GM19397 (cell line): ENCODE measurements around the gene SF3A1.

ENCODE experiments used
- ATAC-seq: cut with Tn5 transposase; IDR thresholded peaks from one replicate; pipeline ENCODE4 v1.9.1; 2021; ENCODE audit warnings: mild to moderate bottlenecking, moderate library complexity; ENCODE audit not compliant: unreplicated experiment

The SF3A1 gene

DNA sequence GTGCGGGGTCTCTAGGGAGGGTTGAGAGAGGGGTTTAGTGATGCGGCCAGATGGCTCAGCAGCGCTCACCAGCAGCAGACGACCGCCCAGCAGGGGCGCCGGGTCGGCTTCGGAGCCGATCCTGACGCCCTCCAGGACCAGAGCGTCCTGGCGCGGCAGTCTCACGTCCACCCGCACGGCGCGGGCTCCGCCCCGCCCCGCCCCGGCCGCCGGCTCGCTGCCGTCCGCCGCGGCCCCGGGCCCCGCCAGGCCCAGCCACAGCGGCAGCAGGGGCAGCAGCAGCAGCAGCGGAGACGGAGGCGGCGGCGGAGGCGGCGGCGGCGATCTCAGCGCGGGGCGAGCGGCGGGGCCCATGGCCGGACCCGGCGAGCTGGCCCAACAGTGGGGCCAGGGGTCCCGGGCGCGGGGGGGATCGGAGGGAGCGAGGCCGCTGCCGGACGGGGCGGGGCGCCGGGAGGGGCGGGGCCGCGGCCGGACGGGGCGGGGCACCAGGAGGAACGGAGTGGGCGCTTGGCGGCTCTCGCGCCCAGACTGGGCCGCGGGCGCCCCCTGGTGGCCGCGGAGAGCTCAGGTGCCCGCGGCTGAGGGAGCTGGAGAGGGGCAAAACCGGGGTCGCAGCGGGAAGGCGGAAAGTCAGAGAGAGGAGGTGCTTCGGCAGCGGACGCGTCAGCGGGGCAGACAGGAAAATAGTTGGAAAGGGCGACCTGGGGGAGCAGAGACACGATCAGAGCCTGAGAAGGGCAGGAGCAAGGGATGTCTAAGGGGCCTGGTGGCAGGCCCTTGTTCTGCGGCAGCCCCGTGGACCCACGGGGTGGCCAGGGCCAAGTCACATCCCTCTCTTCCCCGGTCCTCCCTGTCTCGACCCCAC is 30.5 kb upstream of the SF3A1 start, which contains the start of gene RNF215:
Gene RNF215 (minus strand): TSS at position 452 of the 868 bp plus-strand sequence. CDS start 98 bp downstream, at position 354.
- ATAC-seq, result peak; percentile 82

DNA sequence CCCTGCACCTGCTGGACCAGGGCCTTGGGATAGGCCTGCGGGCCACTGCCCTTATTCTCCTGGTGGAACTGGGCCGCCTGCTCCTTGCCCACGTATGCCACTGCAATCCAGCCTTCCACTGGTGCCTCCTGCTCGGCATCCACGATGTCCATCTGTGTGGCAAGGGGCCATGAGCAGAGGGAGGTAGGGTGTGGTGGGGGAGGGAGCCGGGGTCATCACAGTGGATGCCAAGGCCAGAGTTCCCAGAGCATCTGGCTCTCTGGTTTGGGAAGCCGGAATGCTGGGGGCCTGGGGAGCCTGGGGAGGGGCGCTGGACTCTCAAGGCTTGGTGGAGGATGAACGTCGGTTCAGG is 29.9 kb upstream of the SF3A1 start:
- ATAC-seq, result no peak

DNA sequence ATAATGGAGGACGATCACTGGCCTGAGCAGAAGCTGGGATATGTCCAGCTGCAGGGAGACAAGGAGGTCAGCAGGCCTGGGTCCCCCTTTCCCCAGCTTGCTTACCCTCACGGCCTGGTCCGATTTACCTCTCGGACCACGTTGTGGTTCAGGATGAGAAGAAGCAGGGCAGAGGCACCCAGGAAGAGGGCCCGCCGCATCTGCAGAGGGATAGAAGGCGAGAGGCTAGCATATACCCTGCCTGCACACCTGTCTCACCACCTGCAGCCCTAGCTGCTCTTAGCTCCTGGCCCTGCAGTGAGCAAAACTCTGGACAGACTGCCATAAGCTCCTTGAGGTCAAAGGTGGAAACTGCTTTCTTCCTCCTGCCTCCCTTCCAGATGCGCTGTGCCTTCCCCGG is 29.2 kb upstream of the SF3A1 start:
- no peak for ATAC-seq

DNA sequence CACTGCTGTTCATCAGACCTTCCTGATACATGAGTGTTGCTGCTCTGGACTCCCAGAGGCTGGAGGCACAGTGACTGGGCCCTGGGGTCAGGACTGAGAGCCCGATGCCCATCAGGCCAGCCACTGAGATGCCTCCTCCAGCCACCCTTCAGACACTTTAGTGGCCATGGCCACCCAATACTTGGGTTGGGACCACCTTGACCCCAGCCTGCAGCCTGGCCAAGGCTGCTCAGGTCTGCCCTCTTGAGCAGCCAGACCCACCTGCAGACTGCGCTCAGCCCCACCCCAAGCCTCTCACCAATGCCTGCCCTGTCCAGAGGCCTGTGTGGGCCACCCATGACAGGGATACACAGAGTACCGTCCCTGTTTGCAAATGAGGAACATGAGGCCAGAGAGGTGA is 26.4 kb upstream of the SF3A1 start:
- no peak for ATAC-seq

DNA sequence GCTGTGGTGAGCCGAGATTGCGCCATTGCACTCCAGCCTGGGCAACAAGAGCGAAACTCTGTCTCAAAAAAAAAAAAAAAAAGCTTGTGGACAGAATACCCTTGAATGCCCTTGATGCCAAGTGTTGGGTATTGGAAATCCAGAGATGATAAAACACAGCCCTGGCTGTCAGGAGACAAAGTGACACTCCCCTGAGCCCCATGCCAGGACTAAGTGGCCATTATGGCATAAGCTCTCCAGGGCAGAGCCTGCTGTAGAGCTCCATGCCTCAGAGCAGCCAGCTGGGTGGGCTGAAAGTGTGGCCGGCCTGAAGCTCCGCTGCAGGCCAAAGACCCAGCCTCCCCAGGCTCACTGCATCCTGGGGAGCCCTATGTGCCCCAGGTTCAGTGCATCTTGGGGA is 25.6 kb upstream of the SF3A1 start:
- ATAC-seq, result no peak

DNA sequence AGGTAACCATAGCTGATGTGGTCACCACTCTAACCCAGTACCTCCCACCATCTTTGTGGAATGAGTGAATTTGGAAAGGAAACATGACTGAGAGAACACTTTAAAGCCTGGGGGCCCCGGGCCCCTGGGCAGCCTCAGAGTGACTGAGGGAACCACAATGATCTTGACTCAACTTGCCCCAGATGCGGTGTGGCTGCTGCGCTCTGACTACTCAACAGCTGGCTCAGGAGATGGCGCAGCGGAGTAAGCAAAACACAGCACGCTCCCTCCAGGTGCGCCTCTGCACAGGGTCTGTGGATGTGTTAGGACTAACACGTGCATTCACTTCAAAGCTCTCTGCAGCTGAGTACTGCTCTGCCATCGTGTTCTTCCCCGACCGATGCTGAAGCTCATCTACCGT is 24.6 kb upstream of the SF3A1 start:
- ATAC-seq, result no peak

DNA sequence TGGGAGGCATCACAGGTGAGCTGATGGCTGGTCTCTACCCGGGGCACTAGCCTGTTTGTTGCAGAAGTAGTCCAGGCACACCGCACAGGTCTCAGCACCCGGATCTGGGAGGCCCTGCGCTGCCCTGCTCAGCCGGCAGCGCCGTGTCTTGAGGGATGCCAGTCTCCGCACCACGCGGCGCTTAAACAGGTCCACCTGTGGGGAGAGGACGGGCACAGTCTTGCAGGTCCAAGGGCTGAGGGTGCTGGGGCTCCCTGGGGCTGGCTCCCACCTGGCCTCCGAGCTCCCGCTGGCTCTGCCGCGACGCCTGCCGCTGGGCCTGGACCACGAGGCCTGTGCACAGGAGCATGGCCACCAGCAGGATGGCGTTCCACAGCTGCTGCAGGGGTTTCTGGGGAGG is 23.3 kb upstream of the SF3A1 start:
- no peak for ATAC-seq

DNA sequence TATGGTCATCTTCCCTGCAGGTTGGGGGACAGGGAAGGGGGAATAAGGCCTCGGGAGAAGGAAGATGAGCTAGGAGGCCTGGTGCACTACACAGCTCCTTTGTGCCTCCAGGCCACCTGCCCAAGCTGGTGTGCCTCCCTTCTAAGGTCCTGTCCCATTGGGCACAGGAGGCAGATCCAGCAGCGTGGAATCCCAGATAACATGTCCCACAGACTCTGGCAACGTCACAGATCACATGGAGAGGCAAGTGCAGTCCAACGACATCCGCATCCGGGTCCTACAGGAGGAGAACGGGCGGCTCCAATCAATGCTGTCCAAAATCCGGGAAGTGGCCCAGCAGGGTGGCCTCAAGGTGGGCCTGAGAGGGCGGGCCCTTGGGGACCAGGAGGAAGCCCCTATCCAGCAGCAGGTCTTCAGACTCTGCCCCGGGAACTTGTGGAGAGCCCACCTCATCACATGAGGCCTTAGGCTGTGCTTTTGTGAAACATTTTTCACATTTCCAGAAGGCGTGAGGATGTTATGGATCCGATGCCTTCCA is 18.7 kb upstream of the SF3A1 start:
- no peak for ATAC-seq

DNA sequence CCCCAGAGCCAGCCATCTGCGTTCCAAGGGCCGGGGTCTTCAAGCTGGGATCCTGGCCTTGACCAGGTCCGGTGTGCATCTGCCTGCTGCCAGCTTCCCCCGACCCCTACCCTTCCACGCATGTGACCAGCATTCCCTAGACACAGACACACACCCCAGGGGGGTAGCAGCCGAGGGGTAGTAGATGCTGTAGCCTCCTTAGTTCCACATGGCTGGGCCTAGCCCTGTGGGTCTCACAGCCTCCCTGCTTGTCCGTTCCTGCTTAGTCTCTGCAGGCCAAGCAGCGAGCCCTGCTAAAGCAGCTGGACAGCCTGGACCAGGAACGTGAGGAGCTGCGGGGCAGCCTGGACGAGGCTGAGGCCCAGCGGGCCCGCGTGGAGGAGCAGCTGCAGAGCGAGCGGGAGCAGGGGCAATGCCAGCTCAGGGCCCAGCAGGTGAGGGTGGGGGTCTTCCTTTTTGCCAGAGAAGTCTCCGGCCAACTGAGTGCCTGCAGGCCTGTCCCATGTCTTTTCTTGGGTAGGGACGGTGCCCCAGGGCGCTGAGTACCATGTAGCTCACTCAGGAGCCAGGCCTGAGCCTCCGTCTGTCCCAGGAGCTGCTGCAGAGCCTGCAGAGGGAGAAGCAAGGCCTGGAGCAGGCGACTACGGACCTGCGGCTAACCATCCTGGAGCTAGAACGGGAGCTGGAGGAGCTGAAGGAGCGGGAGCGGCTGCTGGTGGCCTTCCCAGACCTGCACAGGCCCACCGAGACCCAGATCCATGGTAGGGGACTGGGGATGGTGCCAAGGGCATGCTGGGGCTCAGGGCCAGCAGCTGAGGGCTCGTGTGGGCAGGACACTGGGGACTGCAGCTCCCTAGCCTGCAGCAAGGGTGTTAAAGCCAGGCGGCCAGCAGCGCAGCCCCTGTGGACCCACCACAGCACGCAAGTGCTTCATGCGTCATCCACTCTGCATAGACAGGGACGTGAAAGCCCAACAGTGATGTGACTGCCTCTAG is 16.9 kb upstream of the SF3A1 start:
- ATAC-seq, result no peak

DNA sequence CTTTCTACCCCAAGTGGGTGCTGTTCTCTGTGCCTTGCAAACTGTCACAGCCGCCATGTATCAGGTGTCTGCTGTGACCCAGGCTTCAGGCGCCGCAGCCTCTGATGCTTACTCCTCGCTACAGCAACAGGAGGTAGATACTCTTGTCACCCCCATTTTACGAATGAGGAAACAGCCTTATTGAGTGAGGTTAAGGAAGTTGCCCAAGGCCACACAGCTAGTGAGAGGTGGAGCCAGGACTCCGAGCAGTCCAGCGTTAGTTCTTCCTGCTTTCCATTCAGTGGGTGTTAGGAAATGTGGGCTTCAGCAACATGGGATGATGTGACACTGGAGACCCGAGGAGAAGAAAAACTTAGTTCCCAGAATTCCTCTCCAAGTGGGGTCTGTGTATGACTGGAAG is 16.2 kb upstream of the SF3A1 start:
- no peak for ATAC-seq

DNA sequence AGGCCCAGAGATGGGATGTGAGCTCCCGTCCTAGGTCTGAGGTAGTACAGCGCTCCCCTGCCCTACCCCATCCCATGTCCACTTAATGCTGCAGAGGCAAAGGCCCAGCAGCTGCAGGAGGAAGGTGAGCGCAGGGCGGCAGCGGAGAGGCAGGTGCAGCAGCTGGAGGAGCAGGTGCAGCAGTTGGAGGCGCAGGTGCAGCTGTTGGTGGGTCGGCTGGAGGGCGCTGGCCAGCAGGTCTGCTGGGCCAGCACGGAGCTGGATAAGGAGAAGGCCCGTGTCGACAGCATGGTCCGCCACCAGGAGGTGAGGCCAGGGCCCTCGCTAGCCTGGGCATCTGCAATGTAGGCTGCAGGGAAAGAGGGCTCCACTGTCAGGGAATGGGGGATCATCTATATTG is 15.3 kb upstream of the SF3A1 start:
- ATAC-seq, result no peak

DNA sequence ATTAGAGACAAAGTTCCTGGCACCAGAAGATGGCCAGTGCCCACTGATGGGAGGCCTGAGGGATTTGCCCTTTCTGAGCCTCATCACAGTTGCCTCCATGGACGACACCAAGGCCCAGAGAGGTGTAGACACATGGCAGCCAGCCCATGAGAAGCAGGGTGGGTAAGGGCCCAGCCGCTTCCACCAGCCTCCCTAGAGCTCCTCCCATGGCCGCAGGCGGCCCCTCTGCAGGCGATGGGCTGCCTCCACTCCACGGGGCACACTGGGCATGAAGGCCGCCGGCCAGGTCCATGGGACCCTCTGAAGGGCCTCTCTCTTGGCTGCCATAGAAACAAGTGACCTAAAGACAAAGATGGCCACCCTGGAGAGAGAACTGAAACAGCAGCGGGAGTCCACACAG is 14.6 kb upstream of the SF3A1 start:
- ATAC-seq, result no peak

DNA sequence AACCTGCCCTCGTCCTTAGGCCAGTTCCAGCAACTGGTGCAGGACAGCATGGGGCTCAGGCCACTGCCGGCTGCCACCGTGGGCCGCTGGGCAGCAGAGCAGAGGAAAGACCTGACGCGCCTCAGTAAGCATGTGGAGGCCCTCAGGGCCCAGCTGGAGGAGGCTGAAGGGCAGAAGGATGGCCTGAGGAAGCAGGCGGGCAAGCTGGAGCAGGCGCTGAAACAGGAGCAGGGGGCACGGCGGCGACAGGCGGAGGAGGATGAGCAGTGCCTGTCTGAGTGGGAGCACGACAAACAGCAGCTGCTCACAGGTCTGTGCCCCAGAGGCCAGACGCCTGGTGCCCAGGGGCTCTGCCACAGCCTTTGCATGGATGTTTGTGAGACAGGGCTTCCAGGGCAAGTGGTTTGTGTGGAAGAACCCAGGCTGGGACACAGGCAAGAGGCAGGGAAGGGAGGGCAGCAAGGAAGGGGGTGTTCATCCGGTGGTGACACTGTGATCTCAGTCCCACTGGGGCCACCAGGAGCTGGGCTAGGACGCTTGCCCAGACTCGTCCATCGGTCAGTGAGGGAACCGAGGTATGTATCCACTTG is 14.0 kb upstream of the SF3A1 start:
- no peak for ATAC-seq

DNA sequence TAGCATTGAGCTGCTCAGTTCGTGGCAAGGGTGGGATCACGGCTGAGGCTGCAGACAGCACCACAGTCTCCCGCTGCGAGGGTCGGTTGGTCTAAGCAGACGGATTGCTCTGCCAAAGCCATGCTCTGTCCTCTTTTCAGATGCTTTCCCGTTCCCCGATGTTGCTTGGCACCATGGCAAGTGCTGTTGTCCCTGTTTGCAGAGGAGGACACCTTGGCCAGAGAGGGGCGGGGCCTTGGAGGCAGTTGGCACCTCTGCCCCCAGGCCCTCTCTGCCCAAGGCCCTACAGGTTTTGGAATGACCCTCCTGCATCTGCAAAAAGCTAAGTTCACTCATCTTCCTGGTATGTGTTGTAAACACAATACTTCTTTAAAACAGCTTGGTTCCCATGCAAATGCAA is 11.7 kb upstream of the SF3A1 start:
- no peak for ATAC-seq

DNA sequence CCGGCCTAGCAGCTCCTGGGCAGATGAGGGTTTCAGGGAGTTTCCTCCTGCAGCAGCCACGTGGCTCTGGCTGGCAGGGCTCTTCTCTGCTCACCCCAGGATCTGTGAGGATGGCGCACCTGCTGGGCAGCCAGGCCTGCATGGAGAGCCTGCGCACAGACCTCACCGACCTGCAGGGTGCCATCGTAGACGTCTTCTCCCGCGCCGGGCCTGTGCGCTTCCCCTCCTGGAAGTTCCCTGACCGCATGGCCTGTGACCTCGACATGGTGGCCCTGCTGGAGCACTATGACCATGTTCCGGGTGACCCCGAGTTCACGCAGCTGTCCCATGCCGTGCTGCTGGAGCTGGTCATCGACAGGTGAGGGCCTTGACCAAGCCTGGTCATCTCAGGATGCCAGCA is 9.2 kb upstream of the SF3A1 start:
- no peak for ATAC-seq

DNA sequence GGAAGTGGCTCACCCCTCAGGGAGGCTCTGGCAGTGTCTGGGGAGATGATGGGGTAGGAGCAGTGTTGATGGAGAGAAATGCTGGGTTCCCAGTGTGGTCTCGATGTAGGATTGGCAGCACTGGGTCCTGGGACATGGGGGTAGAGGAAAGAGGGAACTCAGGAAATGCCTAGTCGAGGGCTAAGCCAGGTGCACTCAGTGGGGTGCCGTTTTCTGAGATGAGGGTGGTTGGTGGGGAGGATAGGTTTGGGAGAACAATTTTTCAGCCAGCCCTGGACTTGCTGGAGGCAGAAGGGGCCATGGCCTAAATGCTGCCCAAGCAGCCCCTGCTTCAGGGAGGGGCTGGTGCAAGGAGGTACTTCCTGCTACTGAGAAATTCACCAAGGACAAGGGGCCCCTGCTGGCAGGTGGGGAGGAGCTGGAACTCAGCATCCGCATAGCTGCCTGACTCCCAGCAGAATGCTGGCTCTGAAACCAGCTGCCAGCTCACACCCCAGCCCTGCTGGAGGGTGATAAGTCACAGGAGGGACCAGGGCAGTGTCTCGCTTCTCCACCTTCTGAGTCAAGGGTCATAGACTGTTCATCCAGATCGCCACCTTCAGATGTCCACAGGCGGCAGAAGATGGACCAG is 6.1 kb upstream of the SF3A1 start:
- no peak for ATAC-seq

DNA sequence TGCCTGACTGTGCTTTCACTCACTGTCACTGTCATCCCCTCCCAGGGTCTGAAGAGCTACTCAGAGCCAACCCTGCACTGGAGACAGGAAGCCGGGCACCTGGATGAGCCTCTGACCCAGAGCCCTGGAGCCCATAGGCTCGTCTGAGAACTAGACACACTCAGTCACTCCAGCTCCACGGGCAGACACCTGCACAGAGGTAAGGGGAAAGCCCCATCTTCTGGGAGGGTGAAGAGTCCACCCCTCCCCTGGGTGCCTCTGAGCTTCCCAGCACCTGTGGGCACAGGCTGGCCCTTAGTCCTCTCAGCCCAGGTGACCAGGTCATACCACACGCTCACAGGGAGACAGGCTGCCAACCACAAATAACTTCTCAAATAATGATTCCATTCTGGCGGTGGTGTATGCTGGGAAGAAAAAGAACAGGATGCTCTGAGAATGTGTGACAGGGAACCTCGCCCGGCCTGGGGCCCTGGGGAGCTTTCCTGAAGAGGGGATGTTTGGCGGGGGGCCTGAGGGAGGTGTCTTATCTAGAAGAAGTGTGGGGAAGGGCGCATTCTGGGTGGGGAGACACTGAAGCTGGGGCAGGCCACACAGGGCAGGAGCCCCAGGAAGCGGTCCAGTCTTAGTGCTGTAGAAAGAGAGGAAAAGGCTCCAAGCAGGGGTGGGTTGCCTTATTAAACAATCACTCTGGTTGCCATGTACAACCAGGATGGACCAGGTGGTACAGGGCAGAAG is 5.4 kb upstream of the SF3A1 start:
- ATAC-seq, result no peak

DNA sequence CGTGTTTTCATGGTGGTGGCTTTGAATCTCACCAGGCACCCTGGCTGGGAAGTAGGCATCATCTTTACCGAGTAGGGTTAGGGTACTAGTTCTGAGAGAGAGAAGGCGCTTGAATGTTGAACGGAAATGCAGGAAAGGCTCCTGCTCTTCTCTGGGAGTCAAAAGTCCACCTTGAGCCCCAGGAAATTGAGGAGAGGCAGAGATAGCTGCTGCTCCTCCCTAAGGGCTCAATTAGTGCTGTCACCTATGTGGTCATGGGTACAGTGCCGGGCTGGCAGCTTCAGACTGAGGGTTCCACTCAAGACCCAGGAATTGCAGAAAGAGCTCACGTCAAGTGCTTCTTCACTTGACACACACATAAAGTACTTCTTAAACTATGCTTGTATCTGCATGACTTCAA is 1.8 kb upstream of the SF3A1 start:
- no peak for ATAC-seq

DNA sequence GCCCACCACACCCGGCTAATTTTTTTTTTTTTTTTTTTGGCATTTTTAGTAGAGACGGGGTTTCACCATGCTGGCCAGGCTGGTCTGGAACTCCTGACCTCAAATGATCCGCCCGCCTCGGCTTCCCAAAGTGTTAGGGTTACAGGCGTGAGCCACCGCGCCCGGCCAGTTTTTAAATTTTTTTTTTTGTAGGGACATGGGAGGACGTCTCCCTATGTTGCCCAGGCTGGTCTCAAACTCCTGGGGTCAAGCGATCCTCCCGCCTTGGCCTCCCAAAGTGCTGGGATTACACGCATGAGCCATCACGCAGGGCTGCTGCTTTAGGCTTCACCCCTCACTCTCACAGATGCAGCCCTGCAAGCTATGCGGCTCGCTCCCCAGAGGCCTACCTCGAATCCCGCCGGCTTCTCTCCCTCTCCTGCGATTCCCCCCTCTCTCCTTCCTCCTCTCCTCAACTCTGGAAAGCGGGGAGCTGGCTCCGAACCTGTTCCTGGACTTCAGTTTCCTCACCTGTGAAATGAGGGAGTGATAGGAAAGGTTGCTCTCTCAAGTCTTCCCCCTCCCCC is 1.0 kb upstream of the SF3A1 start:
- ATAC-seq, result no peak

DNA sequence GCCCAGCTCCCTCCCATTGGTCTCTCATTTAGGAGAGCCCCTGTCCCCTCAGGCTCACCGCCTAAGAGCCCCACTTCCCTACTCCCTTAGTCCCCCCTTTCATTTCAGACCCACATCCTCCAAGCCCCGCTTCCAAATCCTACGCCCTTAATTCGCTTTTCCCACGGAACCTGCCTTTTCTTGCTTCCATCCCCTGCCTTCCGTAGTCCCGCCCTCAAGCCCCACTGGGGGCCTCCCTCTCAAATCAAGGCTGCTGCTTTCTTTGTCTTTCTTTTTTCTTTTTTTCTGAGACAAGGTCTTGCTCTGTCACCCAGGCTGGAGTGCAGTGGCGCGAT is 509 bp upstream of the SF3A1 start:
- no peak for ATAC-seq
